PC-3 (cell line): ENCODE data around the gene CIDEB. TPM values are rescaled to one million over a fixed set of nuclear protein-coding genes. Genes with fewer than 3 reads are reported as not detected.

ENCODE experiments used
- ATAC-seq: fragments of 200-7000 bp; cut with Tn5 transposase; 2 replicates; pipeline ENCODE4 v1.9.1; 2020; ENCODE audit warnings: mild to moderate bottlenecking, moderate library complexity
- BruUV-seq: library from RNA; stranded (reverse); fragments of 400-500 nt; replicated peaks from 2 replicates; lab custom pipeline; 2021; lab: Mats Ljungman, UMichigan
- CTCF ChIA-PET: fragments of 300-600 bp; sonication (Branson Sonifier 250); formaldehyde crosslinking; loops from one replicate; lab custom pipeline; 2022; ENCODE audit warnings: antibody characterized with exemption; lab: Charles Lee
- POLR2A ChIA-PET: fragments of 300-600 bp; sonication (Branson Sonifier 250); formaldehyde crosslinking; loops from one replicate; lab custom pipeline; 2022; ENCODE audit warnings: antibody characterized with exemption; ENCODE audit not compliant: unreplicated experiment; lab: Charles Lee
- DNase-seq: peaks from one replicate; pipeline ENCODE4 v3.0.0-alpha.2; 2015
- H2AFZ ChIP-seq: fragments of 300-600 bp; sonication (generic); 2 replicates; pipeline ENCODE4 v1.6.0; 2016; ENCODE audit warnings: antibody characterized with exemption, low read length
- H3F3A ChIP-seq: fragments of 300-600 bp; sonication (generic); one replicate; pipeline ENCODE4 v1.6.0; 2017; ENCODE audit warnings: antibody characterized with exemption, low read length, control low read depth, mild to moderate bottlenecking; ENCODE audit not compliant: unreplicated experiment
- H3K27ac ChIP-seq: fragments of 300-600 bp; sonication (generic); 2 replicates; pipeline ENCODE4 v1.5.1; 2016; ENCODE audit warnings: mild to moderate bottlenecking, low read length
- H3K27me3 ChIP-seq: fragments of 300-600 bp; sonication (generic); 2 replicates; pipeline ENCODE4 v1.6.1; 2016; ENCODE audit warnings: low read length, mixed read lengths
- H3K36me3 ChIP-seq: fragments of 300-600 bp; sonication (generic); 2 replicates; pipeline ENCODE4 v1.6.1; 2016; ENCODE audit warnings: low read depth, mixed run types, low read length, mixed read lengths
- H3K4me1 ChIP-seq: fragments of 300-600 bp; sonication (generic); 2 replicates; pipeline ENCODE4 v1.5.1; 2016; ENCODE audit warnings: low read length; ENCODE audit not compliant: insufficient read depth
- H3K4me2 ChIP-seq: fragments of 300-600 bp; sonication (generic); 2 replicates; pipeline ENCODE4 v1.6.0; 2016; ENCODE audit warnings: low read length
- H3K4me3 ChIP-seq: fragments of 300-600 bp; sonication (generic); 2 replicates; pipeline ENCODE4 v1.5.1; 2016; ENCODE audit warnings: mild to moderate bottlenecking, low read length, mixed read lengths
- H3K79me2 ChIP-seq: fragments of 300-600 bp; sonication (generic); 2 replicates; pipeline ENCODE4 v1.6.1; 2017; ENCODE audit warnings: low read length, mixed read lengths
- H3K9ac ChIP-seq: fragments of 300-600 bp; sonication (generic); 2 replicates; pipeline ENCODE4 v1.6.0; 2016; ENCODE audit warnings: mild to moderate bottlenecking, low read length
- H3K9me2 ChIP-seq: fragments of 300-600 bp; sonication (generic); replicated peaks from 2 replicates; pipeline ENCODE4 v1.6.1; 2016; ENCODE audit warnings: mixed run types, low read length, mixed read lengths
- H3K9me3 ChIP-seq: fragments of 300-600 bp; sonication (generic); 2 replicates; pipeline ENCODE4 v1.6.1; 2016; ENCODE audit warnings: low read length, mixed read lengths
- H4K20me1 ChIP-seq: fragments of 300-600 bp; sonication (generic); 2 replicates; pipeline ENCODE4 v1.6.1; 2016; ENCODE audit warnings: low read length, mixed read lengths
- CTCF ChIP-seq: fragments of 300-600 bp; sonication (generic); conservative IDR thresholded peaks from 2 replicates; pipeline ENCODE4 v1.5.1; 2017; ENCODE audit warnings: antibody characterized with exemption, low read depth, mild to moderate bottlenecking, low read length
- EZH2 ChIP-seq: fragments of 300-600 bp; sonication (generic); IDR thresholded peaks from one replicate; pipeline ENCODE4 v1.6.1; 2017; ENCODE audit warnings: antibody characterized with exemption, mild to moderate bottlenecking, low read length; ENCODE audit not compliant: unreplicated experiment
- EZH2phosphoT487 ChIP-seq: fragments of 300-600 bp; sonication (generic); IDR thresholded peaks from 2 replicates; pipeline ENCODE4 v1.6.1; 2018; ENCODE audit warnings: mild to moderate bottlenecking, antibody characterized with exemption, low read length, borderline replicate concordance
- intact Hi-C: fragments of 100-400 bp; cut with micrococcal nuclease; formaldehyde crosslinking; loops from 2 replicates; pipeline ENCODE4 v1.9.0; 2023
- total RNA-seq: library from RNA; depleted of rRNA; stranded (reverse); fragments of >200 nt; gene quantifications from 2 replicates; pipeline ENCODE4 v1.2.3, GENCODE V29; 2014

The CIDEB gene
- total RNA-seq, 1 experiment from 2014 or later, result not detected

DNA sequence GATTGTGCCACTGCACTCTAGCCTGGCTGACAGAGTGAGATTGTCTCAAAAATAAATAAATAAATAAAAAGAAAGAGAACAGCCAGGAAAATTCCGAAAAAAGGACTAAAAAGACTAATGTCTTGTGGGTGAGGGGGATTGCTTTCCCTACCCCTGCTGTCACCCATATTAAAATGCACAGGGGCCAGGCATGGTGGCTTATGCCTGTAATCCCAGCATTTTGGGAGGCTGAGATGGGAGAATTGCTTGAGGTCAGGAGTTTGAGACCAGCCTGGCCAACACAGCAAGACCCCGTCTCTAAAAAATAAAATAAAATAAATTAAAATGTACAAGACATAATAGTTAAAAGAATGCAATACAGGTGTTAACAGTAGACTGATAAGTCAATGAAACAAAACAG, 14.3 kb downstream of the CIDEB start:
- Histone ChIP-seq H3K4me1 (peaks cover 21% of the 10 kb centered on the region), H4K20me1 (no peaks in the 10 kb centered on the region), H3K27ac (no peak overlapping the region), H3K9me2 (no peaks in the 10 kb centered on the region), H3K4me2 (no peak overlapping the region), H3K9ac (no peak overlapping the region), H3K27me3 (no peaks in the 10 kb centered on the region), H3F3A (no peaks in the 10 kb centered on the region), H3K9me3 (no peaks in the 10 kb centered on the region), H3K36me3 (peaks cover 48% of the 10 kb centered on the region), H2AFZ (no peak overlapping the region), H3K79me2 (peaks cover 7% of the 10 kb centered on the region), H3K4me3 (no peak overlapping the region)
- ChIA-PET POLR2A (no interaction called here), CTCF (no interaction called here)
- no TSS peak for BruUV-seq
- DNase-seq, result no peak
- TF ChIP-seq CTCF (no peak), EZH2phosphoT487 (no peak), EZH2 (no peak)
- intact Hi-C loops, result no loop called here
- ATAC-seq, result no peak

- ATAC-seq (no peak), DNase-seq (no peak)
- POLR2A ChIA-PET, result no interaction called here
- Histone ChIP-seq H3K9ac (no peak overlapping the region), H2AFZ (no peak overlapping the region), H4K20me1 (no peaks in the 10 kb centered on the region), H3K9me3 (no peaks in the 10 kb centered on the region), H3K4me3 (no peak overlapping the region), H3K9me2 (no peaks in the 10 kb centered on the region), H3K36me3 (peaks cover 48% of the 10 kb centered on the region), H3K27ac (no peak overlapping the region), H3K4me2 (no peak overlapping the region), H3K27me3 (no peaks in the 10 kb centered on the region), H3F3A (no peaks in the 10 kb centered on the region), H3K4me1 (peaks cover 9% of the 10 kb centered on the region; the same call in 1 of the 2 replicates), H3K79me2 (no peaks in the 10 kb centered on the region)
- CTCF ChIA-PET, result interaction anchor here (0.5 kb wide), 1 partner anchor 77 kb away, joined by 3 read pairs; the partner anchor contains the start of gene MDP1
- intact Hi-C loops, result no loop called here
- TF ChIP-seq CTCF (no peak), EZH2 (no peak), EZH2phosphoT487 (no peak)
- no TSS peak for BruUV-seq
Observed at GRCh38 chr14:24292118-24292807, 15.5 kb downstream of the CIDEB start.

GRCh38 chr14:24291446-24292117, 16.2 kb downstream of the CIDEB start:
- Histone ChIP-seq H3K4me3 (no peak overlapping the region), H4K20me1 (no peaks in the 10 kb centered on the region), H3K4me2 (no peak overlapping the region), H3K4me1 (peaks cover 3% of the 10 kb centered on the region; the same call in 1 of the 2 replicates), H3K9ac (no peak overlapping the region), H3K27ac (no peak overlapping the region), H3K9me3 (no peaks in the 10 kb centered on the region), H3F3A (no peaks in the 10 kb centered on the region), H3K9me2 (no peaks in the 10 kb centered on the region), H3K27me3 (no peaks in the 10 kb centered on the region), H2AFZ (no peak overlapping the region), H3K36me3 (peaks cover 48% of the 10 kb centered on the region), H3K79me2 (no peaks in the 10 kb centered on the region)
- intact Hi-C loops, result no loop called here
- DNase-seq (no peak), ATAC-seq (no peak)
- TF ChIP-seq EZH2 (no peak), EZH2phosphoT487 (no peak), CTCF (no peak)
- BruUV-seq, result no TSS peak
- POLR2A ChIA-PET, result no interaction called here
- CTCF ChIA-PET, result no interaction called here
